GM18858 (cell line): ENCODE results near the gene AUTS2.

ENCODE experiments used
- ATAC-seq: cut with Tn5 transposase; IDR thresholded peaks from one replicate; pipeline ENCODE4 v1.9.1; 2021; ENCODE audit not compliant: unreplicated experiment

AUTS2 gene

DNA sequence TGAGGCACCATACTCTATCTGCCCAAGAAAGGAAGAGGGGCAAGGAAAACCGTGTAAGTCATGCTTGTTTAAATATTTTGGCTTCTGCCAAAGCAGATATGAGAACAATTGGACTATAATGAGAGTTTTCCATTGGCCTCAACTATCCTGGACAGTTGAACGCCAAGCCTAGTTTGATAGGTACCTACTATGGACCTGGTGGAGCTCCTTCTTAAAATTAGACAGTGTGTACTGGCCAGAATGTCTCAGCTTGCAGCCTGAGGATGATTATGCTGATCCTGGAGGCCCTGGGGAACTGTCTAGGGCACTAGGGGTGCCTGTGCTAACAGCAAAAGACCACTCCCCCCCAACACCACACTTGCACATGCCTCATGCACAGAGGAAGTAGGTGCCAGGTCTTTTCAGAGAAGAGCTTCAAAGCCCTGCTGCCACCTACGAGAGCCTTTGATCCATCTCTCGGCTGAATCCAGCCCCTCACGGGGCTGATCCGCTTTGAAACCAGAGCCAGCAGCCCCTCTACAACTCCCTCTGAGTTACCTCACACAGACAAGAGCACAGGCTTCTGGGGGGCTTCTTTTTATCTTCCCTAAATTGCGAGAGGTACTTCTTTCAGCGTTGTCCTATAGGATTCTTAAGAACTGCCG lies 1059.8 kb downstream of the AUTS2 start:
- ATAC-seq, result no peak

DNA sequence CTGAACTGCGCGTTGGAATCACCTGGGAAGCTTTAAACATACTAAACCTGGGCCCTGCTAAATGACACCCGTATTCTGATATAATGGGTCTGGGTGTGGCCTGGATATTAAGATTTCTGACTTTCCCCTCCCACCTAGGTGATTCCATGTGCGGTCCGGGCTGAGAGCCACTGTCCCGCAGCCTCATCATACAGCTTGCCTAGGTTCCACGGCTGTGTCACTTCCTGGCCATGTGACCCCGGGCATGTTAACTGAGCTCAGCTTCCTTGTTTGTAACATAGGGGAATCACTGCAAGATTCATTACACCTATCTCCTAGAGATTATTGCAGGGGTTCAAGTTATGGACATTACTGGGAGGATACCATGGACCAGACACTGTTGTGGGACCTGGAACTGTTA lies 1061.0 kb downstream of the AUTS2 start:
- no peak for ATAC-seq

DNA sequence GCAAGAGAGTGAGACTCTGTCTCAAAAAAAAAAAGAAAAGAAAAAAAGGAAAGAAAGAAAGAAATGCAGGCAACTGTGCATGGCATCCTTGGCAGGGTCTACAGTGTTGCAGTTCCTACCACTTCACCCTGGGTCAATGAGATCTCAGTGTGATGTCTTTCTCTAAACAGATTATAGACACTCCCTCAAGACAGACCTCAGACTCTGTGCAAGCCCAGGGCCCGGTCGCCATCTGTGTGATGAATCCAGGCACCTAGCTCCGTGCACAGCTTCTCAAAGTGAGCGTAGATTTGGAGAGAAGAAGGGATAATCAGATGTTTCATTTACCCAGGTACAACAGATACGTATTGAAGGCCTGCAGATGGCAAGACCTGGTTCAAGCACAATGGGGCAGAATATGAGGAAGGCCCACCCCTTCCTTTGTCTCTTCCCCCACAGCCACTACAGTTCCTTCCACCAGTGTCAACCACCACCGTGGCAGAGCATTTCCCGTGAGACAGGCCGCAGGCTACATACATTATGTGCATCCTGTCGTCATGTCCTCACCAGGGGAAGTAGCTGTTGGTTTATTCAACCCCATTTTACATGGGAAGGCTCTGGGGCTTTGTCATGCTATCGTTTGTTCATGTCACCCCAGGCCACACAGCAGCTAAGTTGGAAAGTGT lies 1062.0 kb downstream of the AUTS2 start:
- no peak for ATAC-seq

DNA sequence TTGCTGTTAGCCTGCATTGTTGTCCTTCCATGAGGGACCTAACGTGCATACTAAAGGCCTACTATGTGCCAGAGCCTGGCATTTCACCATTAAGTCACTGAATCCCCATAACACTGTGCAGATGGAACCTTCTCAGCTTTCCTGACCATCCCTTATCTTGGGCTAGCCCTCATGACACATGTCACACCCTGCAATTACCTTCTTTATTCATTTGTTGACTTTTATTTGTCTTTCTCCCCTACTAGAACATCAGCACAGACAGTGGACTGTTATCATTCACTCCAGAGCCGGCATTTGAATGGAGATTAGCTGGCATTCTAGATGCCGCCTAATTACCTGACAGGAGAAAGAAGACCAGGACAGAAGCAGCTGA lies 1062.5 kb downstream of the AUTS2 start:
- ATAC-seq, result no peak

DNA sequence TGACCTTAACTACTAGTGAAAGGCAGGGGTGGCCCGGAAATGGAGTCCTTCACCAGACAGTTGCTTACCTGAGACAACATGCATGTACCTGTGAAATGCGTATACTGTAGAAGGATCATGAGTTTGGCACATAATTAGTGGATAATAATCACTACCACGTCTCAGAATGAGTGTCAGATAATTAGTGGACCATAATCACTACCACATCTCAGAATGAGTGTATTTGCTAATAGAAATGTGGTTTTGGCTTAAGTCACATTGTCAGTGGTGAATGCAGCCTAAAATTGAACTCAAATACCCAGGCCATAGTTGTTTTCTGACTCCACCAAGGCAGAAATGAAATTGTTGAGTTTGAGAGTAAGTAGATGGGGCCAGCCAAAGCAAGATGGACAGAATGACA lies 1065.4 kb downstream of the AUTS2 start:
- no peak for ATAC-seq

DNA sequence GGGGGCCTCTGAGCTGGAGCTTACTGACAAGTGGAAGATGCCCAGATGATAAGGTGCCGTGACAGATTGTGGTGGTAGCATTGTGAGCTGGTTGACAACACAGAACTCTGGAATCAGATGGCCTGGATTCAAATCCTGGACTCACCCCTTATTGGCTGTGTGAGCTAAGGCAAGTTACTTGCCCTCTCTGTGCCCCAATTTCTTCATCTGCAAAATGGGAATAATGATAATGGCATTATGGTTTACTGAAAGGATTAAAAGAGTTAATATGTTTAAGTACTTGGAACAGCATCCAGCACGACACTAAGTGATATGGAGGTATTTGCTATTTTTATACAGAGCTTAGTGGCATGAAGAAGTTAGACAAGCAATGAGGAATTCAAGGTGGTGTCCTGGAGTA lies 1067.7 kb downstream of the AUTS2 start:
- no peak for ATAC-seq

DNA sequence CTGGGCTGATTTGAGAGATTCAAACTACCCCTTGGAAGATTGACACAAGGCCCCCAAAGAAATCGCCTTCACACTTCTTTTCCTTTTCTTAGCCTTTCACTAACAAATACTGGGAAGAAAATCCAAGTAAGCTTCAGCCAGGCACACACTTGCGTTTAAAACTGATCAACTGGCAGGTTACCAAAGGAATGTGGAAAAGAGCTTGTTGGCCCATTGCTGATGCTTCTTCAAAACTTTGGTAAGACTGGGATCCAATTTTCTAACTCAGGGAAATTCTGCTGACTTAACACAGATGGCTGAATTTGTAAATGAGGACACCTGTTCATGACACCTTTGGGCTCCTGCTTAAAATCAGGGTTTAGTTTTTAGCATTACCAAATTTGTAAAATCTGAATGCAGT lies 1069.1 kb downstream of the AUTS2 start:
- no peak for ATAC-seq

DNA sequence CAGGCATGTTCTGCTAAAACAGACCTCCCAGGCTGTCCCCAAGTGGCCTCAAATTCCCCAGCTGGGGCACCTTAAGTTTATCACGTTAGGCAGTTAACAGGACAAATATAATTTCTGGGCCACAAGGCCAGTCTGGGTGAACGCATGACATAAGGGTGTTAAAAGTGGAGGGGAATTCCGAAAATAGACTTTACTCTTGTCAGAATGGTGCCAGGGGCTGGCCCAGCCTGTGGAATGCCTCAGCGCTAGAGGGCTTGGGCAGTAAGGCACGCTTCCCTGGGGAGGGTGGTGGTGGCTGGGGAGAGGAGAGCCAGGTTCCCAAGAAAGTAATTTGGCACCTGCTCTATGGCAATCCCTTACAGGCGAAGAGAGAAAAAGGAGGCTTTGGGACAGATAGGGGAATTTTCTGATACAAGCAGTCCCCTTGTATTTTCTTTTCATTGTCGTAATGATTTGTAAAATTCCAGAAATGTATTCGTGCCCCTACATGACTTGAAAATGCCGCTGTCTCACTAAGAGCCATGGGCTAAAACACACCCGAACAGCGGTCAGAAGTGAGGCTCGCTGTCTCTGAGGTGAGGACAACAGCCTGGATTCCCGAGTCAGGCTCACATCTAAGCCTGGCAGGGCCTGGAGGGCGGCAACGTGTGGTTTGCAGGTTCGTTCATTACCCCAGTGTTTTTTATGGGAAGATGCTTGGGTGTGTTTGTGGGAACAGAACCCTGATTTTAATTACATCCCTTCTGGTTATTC lies 1070.5 kb downstream of the AUTS2 start:
- peak; percentile 57 for ATAC-seq

DNA sequence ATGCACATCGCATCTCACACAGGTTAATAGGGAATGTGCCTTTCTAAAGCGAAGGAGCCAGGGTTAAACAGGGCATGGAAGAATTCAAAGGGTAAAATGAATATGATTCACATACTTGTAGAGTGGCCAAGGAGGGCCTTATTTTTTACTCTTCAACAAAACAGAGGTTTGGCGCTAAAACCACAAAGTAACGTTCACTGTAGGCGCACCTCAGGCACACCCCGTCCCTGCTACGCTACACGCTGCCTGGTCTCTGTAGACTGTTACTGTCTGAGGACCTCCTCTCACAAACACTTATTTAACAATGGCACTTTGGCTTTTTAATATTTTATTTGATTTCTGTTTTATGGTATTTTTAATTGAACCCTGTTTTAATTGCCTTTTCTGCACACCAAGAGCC lies 1071.6 kb downstream of the AUTS2 start:
- no peak for ATAC-seq

DNA sequence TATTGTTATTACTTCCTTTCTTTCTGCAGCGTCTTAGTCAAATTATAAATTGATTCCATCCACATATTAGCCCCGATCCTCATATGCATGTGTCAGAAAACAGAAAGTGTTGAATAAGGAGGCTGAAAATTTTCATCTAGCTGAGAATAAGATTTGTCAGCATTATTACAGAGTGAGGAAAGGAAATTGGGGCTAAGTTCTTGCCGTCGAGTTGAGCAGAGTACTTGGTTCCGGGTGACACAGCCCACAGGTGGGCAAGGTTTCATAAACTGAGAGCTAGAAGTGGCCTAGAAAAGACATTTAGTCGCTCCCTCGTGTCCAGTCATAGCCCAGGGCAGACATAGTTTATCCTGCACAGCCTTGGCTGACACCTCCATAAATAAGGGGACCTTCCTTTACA lies 1072.0 kb downstream of the AUTS2 start:
- ATAC-seq, result no peak

DNA sequence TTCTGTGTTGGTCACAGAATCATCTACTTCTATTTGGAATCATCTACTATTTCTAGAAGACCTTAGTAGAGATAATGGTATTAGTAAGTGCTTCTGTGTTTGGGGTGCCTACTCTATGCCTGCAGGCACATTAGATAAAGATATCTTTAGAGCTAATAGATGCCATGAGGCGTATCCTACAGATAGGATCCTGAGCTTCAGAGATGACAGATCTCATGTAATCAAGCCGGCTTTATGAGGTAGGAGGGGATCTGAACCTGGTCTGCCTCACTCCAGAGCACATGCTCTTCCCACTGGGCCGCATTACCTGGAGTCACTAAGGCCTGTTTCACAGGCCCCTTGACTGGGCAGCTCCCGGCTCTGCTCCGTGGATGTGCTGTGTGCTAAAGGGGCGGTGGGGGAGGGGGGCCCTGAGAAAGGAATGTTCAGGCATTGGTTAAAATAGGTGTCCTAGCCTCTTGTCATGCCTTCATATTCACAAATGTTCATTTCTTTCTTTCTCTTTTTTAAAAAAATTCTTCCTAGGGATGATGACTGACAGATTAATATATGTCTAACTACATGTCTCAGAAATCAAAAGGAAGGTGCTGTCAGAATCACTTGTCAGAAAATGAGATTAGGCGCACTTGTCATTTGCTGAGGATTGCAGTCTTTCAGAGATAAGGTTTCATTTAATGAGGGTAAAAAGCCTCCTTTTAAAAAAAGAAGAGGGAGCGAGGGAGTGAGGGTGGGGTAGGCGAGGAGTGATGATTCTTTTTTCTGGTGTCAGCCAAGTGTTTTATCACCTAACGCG lies 1075.7 kb downstream of the AUTS2 start:
- no peak for ATAC-seq

DNA sequence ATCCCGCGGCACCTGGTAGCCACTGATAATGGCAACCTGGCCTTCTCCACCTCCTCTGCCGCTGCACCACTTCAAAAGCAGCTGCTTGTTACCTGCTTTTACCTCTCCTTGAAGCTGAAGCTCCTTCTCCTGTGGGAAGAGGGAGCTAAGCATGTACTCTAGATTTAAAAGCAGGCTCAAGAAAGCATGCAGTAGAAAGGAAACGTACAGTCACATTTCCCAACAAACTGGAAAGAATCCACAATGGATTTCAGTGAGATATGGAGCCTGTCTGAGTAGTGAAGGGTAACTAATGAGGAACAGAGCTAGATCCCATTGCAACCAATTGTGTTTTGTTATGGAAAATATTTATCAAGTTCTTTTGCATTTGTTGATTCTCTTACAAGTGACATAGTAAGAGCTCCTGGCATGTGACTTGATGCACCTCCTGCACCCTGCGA lies 1076.3 kb downstream of the AUTS2 start:
- no peak for ATAC-seq

DNA sequence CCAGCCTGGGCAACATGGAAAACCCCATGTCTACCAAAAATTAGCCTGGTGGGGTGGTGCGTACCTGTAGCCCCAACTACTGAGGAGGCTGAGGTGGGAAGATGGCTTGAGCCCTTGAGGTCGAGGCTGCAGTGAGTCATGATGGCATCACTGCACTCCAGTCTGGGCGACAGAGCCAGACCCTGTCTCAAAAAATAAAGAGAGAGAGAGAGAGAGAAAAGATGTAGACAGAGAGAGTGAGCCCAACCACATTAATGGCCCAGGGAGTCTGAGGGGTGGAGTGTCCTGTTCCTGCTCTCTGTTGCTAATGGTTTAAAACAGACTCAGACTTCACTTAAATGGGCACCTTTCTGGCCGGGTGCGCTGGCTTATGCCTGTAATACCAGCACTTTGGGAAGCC lies 1078.0 kb downstream of the AUTS2 start:
- ATAC-seq, result no peak

DNA sequence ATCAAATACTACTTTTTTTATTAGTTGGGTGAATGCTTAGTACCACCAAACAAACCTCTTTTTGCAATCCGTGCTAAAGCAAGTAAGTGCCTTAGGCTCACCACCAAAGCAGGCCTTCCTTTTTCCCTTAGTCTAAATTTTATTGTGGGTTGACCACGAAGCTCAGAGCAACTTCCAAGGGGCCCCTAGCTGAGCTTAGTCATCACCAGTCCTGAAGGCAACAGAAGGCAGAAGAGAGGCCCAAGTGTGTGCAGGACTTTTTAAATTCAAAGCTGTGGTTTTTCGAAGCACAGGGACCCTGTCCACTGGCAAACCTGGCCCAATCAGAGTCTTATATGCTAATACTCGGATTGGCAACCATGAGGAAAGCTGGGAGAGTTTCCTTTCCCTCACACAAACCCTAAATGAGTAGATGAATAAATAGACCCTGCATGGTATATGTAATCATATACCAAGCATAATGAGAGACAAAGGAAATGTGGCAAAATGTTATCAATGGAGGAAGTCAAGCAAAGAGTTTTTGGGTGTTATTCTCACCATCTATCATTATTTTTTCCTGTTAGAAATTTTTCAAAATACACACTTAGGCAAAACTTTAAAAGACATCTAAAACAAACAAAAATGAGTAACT lies 1080.5 kb downstream of the AUTS2 start:
- ATAC-seq, result no peak

DNA sequence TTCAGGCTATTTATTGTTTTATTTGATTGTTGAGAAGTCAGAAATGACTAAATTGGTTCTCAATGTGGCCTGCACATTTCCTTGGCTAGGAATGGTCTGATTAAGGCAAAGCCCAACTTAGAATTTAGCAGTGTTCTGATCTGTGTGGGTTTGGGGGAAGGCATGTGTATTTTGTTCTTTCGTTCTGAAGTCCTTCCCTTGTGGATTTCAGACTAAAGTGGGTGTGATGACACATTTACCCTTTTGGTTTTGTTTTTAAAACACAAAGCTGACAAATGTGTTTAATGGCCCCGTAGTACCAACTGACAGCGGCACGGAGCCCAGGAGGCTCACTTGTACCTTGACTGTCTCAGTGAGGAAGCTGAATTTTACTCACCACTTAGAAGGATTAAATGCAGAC lies 1081.4 kb downstream of the AUTS2 start:
- ATAC-seq, result no peak

DNA sequence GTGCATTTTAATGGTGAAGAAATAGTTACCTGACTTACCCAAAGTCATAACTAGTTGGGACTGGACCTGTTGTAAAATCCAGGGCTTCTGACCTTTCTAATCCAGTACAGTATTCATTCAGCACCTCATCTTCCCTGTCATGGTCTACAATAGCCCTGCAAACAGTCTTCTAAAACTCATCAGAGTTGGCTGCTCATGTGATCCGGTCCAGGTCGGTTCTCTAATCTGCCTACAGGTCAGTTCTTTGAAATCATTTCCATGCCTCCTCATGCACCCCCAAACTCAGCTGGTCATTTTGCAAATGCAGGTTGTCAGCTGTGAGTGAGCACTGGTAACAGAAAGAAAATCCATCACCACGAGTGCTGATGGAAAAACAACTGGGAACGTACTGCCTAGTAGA lies 1082.0 kb downstream of the AUTS2 start:
- ATAC-seq, result no peak

DNA sequence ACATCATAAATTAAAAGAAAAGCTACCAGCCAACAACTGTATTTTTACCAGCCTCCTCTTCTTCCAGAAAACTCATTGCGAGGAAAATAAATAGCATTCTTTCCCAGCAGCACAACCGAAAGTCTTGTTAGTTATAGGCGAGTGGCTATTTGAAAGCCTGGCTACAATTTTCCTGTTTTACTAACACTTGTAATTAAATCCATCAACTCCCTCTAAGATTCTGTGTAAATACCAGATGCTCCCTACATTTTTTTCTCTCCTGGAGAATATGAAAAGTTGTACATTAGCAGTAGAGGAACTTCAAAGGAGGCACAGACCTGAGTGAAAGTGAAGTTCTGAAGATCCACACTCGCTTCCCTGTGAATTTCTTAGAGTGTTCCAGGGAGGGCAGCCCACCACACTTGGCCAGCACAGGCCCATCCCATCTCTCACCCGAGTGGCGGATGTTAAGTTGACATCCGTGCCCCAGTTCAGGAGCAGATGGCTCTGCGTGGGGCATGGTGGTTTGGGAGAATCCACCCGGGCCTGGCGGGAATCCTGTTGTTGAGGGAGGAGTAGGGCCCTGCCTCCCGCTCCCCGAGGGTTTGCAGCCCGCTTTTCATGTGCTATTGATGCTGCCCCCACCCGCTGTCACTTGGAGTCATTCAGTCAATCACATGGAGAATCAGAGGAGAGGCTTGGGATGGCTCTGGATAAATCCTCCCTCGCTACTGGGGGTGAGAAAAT lies 1082.6 kb downstream of the AUTS2 start:
- no peak for ATAC-seq

DNA sequence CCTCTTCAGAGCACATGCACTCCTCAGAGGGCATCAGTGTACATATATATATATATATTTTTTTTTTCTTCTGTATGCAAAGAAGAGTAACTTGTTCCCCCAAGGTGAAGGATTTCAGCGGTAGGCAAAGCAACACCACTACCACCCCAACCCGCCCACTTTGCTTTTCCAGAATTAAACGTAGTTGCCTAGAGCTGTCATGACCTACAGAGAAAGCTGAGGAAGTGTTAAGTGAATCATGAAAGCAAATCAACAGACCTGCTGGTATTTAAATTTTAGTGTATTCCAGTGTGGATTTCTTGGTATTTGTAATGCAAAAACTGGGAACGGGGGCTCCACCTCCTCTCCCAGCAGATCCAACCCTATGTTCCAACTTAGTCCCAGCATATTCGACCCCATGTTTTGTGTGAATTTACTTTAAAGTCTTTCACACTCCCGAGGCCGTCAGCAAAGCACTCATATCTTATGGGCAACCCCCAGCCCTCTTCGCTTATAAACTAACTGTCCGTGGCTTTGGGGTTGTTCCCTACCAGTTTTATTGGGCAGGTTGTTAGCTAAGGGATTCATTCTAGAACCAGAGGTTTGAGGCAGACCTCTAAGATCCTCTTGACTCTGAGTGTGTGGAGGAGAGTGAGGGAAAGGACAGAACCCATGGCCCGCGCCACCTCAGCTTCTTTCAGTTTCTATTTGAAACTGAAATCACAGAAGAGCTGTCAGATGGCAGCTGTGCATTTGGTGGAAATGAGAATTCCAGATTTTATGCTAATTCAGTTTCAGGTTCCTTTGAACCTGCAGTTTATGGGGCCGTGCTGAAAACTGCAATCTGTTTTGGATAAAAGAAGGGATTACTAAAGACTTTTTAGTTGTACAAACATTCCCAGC lies 1083.4 kb downstream of the AUTS2 start:
- peak; percentile 83 for ATAC-seq

DNA sequence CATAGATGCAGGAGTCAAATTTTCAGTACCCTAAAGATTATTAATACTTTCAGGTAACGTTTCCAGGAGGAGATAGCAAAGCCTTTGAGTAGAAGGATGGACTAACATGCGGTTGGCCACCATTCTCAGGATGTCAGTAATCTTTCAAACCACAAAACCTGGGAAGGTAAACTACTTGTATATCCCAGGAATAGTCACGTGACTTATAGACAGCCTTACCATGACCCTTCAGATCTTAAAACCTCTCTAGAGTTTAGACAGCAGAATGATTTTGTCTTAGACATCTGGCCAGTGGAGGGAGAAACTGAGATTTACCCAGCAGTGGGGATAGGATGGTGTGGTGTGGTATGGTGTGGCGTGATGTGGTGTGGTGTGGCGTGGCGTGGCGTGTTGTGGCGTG lies 1085.9 kb downstream of the AUTS2 start:
- no peak for ATAC-seq

DNA sequence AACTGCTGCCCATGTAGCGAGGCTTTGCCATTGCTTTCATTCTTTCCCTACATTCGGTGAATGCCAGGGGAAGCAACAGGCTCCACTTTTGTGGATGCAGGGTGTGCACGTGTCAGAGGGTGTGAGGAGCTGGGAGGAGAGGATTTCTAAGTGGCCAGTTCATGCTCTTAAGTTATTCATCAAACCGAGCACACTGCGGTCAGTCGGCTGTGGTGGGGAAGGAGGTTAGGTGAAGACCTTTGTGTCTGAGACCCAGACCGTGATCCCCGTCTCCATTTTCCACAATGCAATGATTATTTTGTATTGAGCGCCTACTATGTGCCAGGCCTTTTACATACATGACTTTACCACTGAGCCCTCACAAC lies 1095.0 kb downstream of the AUTS2 start:
- ATAC-seq, result no peak
